Neural progenitor cell (in vitro differentiated cells): Measurements from ENCODE around the gene IRF1.

Experiments used
- EZH2 ChIP-seq: fragments of 200-600 bp; sonication (generic); IDR thresholded peaks from 2 replicates; pipeline ENCODE4 v1.6.1; 2017; ENCODE audit warnings: antibody characterized with exemption, mild to moderate bottlenecking, moderate library complexity
- EZH2phosphoT487 ChIP-seq: fragments of 200-600 bp; sonication (generic); IDR thresholded peaks from 2 replicates; pipeline ENCODE4 v1.6.1; 2017; ENCODE audit warnings: antibody characterized with exemption
- TF ChIP-seq, protein P1 (sequence below): fragments of 200-600 bp; sonication (generic); IDR thresholded peaks from 2 replicates; pipeline ENCODE4 v1.5.1; 2017; ENCODE audit warnings: antibody characterized with exemption, mild to moderate bottlenecking

DNA sequence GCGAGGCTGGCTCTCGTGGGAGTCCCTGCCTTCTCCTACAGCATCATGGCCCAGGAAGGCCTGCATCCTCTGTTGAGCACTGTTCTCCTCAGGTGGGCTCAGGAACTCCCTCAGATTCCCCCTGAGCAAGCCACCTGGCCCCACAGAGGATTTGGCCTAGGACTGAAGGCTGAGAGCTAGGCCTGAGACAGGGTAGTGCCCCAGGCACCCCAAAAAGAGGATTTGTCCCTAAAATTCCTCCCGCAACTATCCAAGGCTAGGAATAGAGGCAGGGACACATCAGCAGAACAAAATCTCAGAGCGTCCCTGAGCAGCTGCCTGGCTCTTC is 11.0 kb upstream of the IRF1 start:
- TF ChIP-seq, protein P1, sequence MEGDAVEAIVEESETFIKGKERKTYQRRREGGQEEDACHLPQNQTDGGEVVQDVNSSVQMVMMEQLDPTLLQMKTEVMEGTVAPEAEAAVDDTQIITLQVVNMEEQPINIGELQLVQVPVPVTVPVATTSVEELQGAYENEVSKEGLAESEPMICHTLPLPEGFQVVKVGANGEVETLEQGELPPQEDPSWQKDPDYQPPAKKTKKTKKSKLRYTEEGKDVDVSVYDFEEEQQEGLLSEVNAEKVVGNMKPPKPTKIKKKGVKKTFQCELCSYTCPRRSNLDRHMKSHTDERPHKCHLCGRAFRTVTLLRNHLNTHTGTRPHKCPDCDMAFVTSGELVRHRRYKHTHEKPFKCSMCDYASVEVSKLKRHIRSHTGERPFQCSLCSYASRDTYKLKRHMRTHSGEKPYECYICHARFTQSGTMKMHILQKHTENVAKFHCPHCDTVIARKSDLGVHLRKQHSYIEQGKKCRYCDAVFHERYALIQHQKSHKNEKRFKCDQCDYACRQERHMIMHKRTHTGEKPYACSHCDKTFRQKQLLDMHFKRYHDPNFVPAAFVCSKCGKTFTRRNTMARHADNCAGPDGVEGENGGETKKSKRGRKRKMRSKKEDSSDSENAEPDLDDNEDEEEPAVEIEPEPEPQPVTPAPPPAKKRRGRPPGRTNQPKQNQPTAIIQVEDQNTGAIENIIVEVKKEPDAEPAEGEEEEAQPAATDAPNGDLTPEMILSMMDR: no peak
- TF ChIP-seq EZH2: no peak
- TF ChIP-seq EZH2phosphoT487: no peak
